ENCODE measurements around the gene RNF224.

GRCh38 chr9:137273095-137273490 is 45.8 kb downstream of the RNF224 start:
- TF ChIP-seq POLR2AphosphoS5 (IDR thresholded peaks at IDR 0.05) (no peak), RAD21 (conservative IDR thresholded peaks at IDR 0.05) (no peak), CTCF (IDR thresholded peaks at IDR 0.05; ENCODE audit: poor library complexity, severe bottlenecking) (no peak)
